ENCODE results near the gene SYT14. TPM values are rescaled to one million over a fixed set of nuclear protein-coding genes. Genes with fewer than 3 reads are reported as not detected.
"Not testable (repeated sequence)": the region's sequence is repeated elsewhere in the genome, so short reads cannot be mapped to it uniquely, and the experiment has no call there.

Gene SYT14
- total RNA-seq, 2 experiments from 2014 or later: not detected

- Mint-ChIP-seq H3K27me3 (peaks cover 21% of the 10 kb centered on the region), H3K9me3 (peaks cover 1% of the 10 kb centered on the region), H3K4me3 (no peak overlapping the region), H3K4me1 (no peaks in the 10 kb centered on the region), H3K36me3 (no peaks in the 10 kb centered on the region), H3K27ac (no peak overlapping the region)
- DNase-seq: no peak
Measured at GRCh38 chr1:210092366-210092765, 154.3 kb downstream of the SYT14 start.

- Mint-ChIP-seq H3K4me1 (no peaks in the 10 kb centered on the region), H3K4me3 (no peak overlapping the region), H3K9me3 (peaks cover 1% of the 10 kb centered on the region), H3K36me3 (no peaks in the 10 kb centered on the region), H3K27me3 (peaks cover 21% of the 10 kb centered on the region), H3K27ac (no peak overlapping the region)
- no peak for DNase-seq
Measured at GRCh38 chr1:210093461-210093860, 155.4 kb downstream of the SYT14 start.

DNA sequence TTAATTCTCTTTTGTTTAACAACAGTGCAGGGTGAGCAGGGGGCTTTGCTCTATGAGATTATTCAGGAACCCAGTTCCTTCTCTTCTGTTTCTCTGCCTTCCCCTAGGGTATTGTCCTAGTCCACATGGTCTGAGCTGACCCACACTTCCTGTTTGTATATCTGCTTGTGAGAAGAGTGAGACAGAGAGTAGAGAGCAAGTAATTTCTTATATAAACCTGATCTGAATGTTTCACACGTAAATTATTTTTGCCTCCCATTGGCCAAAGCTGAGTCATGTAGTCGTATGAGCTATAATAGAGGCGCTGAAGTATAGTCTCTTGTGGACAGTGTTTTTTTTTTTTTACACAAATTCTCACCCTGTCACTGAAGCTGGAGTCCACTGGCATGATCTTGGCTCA is 160.3 kb downstream of the SYT14 start:
- Mint-ChIP-seq H3K36me3 (no peaks in the 10 kb centered on the region), H3K27ac (no peak overlapping the region), H3K27me3 (peaks cover 8% of the 10 kb centered on the region), H3K9me3 (no peaks in the 10 kb centered on the region), H3K4me1 (no peaks in the 10 kb centered on the region), H3K4me3 (no peak overlapping the region)
- DNase-seq: no peak

- no peak overlapping the region for H3K27ac Mint-ChIP-seq
- H3K4me3 Mint-ChIP-seq: no peak overlapping the region
- no peaks in the 10 kb centered on the region for H3K36me3 Mint-ChIP-seq
- no peaks in the 10 kb centered on the region for H3K9me3 Mint-ChIP-seq
- H3K27me3 Mint-ChIP-seq: peaks cover 4% of the 10 kb centered on the region
- DNase-seq: no peak
- H3K4me1 Mint-ChIP-seq: no peaks in the 10 kb centered on the region
Measured at GRCh38 chr1:210099921-210100320, 161.9 kb downstream of the SYT14 start.

DNA sequence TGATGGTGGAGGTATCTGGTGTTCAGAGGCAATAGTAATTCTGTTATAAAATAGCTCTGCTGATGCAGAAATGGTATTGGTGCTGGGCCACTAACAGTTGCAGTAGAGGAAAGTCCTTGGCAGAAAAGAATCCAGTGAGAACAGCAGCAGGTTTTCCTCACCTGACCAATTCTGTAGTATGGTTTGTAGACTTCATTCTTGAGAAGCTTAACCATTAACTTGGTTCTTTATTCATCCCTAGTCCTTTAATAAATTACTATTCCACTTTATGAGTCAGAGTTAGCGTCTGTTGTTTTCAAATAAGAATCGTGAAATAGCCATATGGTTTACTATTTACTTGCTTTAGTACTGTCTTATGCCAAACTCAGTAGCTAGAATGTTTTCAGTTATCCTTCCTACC is 166.1 kb downstream of the SYT14 start:
- H3K36me3 Mint-ChIP-seq: no peaks in the 10 kb centered on the region
- peaks cover 3% of the 10 kb centered on the region for H3K9me3 Mint-ChIP-seq
- no peaks in the 10 kb centered on the region for H3K4me1 Mint-ChIP-seq
- H3K4me3 Mint-ChIP-seq: no peak overlapping the region
- peaks cover 9% of the 10 kb centered on the region for H3K27me3 Mint-ChIP-seq
- no peak overlapping the region for H3K27ac Mint-ChIP-seq
- DNase-seq: no peak

DNA sequence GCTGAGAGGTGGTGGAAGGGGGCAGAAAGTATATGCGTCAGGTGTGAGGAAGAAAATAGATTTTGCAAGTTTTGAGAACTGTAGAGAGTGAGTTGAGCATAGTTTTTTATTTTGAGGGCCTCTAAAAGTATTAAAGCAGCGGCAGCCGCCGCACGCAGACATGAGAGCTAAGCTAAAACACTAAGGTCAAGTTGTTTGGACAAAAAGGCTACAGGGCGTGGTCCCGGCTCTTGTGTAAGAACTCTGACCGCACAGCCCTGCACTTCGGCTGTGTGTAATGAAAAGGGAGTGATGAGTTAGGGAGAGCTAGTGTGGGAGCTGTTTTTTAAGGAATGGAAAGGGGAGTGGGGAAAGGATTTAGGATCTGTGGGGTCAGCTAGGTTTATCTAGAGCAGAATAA is 174.9 kb downstream of the SYT14 start:
- H3K9me3 Mint-ChIP-seq, H3K4me1 Mint-ChIP-seq, H3K27ac Mint-ChIP-seq, H3K27me3 Mint-ChIP-seq, H3K36me3 Mint-ChIP-seq, DNase-seq, H3K4me3 Mint-ChIP-seq: not testable (repeated sequence)

DNA sequence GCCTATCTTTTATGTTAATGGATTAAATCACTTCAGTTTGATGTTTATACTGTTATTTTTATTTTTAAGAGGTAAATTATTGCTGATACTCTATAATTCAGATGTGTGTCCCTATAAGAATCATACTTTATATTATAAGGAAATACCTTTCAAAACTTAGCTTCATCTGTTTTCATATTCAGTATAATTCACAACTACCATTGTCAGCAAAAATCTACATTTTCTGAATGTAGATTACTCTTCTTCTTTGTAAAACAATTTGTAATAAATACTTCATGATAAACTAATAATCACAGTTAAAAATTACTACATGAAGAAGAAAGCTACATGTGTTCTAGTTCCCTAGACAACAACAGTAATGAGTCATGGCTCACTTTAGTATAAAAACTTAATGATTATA is 179.2 kb downstream of the SYT14 start:
- Mint-ChIP-seq H3K36me3 (no peaks in the 10 kb centered on the region), H3K4me3 (no peak overlapping the region), H3K27me3 (no peaks in the 10 kb centered on the region)

GRCh38 chr1:210117681-210118170 is 179.7 kb downstream of the SYT14 start:
- no peaks in the 10 kb centered on the region for H3K36me3 Mint-ChIP-seq
- no peaks in the 10 kb centered on the region for H3K4me1 Mint-ChIP-seq
- DNase-seq: no peak
- H3K4me3 Mint-ChIP-seq: no peak overlapping the region
- H3K27me3 Mint-ChIP-seq: no peaks in the 10 kb centered on the region
- H3K27ac Mint-ChIP-seq: no peak overlapping the region
- no peaks in the 10 kb centered on the region for H3K9me3 Mint-ChIP-seq

More for the DNA sequence above, 179.2 kb downstream of the SYT14 start:
- DNase-seq: no peak
- Mint-ChIP-seq H3K4me1 (no peaks in the 10 kb centered on the region), H3K9me3 (no peaks in the 10 kb centered on the region), H3K27ac (no peak overlapping the region)

GRCh38 chr1:210123383-210123782 is 185.4 kb downstream of the SYT14 start:
- no peaks in the 10 kb centered on the region for H3K36me3 Mint-ChIP-seq
- DNase-seq: no peak
- H3K27ac Mint-ChIP-seq: no peak overlapping the region
- peaks cover 5% of the 10 kb centered on the region for H3K27me3 Mint-ChIP-seq
- no peak overlapping the region for H3K4me3 Mint-ChIP-seq
- no peaks in the 10 kb centered on the region for H3K4me1 Mint-ChIP-seq
- no peaks in the 10 kb centered on the region for H3K9me3 Mint-ChIP-seq

DNA sequence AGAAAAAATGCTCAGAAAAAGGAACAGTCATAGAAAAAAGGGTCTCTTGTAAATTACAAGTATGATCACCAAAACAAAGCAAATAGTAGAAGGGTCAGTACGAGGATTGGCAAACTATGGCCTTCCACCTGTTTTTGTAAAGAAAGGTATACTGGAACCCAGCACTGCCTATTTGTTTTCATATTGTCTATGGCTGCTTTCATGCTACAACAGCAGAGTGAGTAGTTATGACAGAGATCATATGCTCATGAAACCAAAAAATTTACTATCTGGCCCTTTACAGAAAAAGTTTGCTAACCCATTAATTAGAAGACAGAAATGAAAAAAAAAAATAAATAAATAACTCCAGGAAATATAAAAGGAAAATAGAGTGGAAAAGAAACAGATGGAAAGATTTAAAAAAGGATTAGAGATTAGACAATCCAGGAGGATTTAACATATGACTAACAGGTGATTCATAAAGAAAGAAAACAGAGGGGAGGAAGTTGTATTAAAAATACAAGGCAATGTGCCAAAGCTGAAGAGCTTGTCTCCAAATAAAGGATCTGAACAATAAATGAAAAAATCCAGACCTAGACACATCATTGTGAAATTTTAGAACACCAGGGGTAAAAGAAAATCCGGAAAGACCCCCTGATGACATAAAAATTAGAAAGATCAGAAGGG is 186.0 kb downstream of the SYT14 start:
- Mint-ChIP-seq H3K4me3 (no peak overlapping the region), H3K27ac (no peak overlapping the region), H3K27me3 (peaks cover 5% of the 10 kb centered on the region), H3K9me3 (no peaks in the 10 kb centered on the region), H3K4me1 (no peaks in the 10 kb centered on the region), H3K36me3 (no peaks in the 10 kb centered on the region)
- no peak for DNase-seq

- Mint-ChIP-seq H3K27me3 (peaks cover 5% of the 10 kb centered on the region), H3K36me3 (no peaks in the 10 kb centered on the region)
- no peak for DNase-seq
Measured at GRCh38 chr1:210124736-210125135, 186.7 kb downstream of the SYT14 start.

DNA sequence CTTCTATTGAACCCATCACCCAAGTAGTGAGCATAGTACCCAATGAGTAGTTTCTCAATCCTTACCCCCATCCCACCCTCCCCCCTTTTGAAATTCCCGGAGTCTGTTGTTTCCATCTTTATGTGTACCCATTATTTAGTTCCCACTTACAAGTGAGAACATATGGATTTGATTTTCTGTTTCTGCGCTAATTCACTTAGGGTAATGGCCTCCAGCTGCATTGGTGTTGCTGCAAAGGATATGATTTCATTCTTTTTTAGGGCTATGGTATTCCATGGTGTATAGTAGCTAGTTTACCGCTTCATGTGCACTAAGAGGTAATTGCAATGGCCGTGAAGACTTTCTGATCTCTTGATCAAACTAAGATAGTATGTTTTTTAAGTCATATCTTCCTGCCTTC is 187.1 kb downstream of the SYT14 start:
- DNase-seq: no peak
- Mint-ChIP-seq H3K36me3 (no peaks in the 10 kb centered on the region), H3K9me3 (no peaks in the 10 kb centered on the region), H3K4me1 (no peaks in the 10 kb centered on the region), H3K27me3 (peaks cover 5% of the 10 kb centered on the region), H3K4me3 (no peak overlapping the region), H3K27ac (no peak overlapping the region)

More at GRCh38 chr1:210124736-210125135, 186.7 kb downstream of the SYT14 start:
- Mint-ChIP-seq H3K4me1 (no peaks in the 10 kb centered on the region), H3K27ac (no peak overlapping the region), H3K4me3 (no peak overlapping the region), H3K9me3 (no peaks in the 10 kb centered on the region)

DNA sequence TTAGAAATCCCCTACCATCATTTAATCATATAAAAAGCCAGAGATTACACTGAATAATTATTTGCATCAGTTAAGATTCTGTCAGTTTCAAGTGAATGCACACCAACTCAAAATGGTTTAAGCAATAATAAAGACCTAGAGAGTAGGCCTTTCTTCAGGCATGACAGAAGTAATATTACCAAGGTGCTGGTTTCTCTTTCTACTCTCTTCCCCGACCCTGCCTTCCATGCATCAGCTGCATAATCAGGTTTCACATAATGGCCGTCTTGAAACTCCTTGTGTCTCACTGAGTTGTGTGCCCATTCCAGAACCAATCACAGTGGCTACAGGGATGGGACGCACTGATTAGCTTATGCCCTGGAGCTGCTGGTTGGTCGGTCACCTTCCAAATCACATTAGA is 191.1 kb downstream of the SYT14 start:
- Mint-ChIP-seq H3K36me3 (no peaks in the 10 kb centered on the region), H3K9me3 (no peaks in the 10 kb centered on the region)

DNA sequence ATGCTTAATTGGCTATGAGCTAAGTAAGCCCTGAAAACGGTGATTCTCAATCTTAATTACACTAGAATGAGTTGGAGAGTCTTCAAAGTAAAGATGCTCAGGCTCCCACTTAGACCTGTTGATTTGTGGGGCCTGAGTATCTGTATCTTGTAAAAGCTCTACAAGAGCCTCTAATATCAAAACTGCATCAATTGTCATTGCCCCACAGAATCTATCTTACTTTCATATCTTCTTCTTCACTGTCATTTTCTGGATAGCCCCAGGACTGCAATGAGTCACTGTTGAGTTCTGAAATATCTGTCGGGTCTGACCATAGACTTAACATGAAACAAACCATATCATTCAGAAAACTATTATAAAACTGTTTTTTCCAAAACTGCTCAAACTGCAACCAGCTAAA is 191.7 kb downstream of the SYT14 start:
- Mint-ChIP-seq H3K36me3 (no peaks in the 10 kb centered on the region), H3K27me3 (peaks cover 5% of the 10 kb centered on the region), H3K9me3 (no peaks in the 10 kb centered on the region), H3K27ac (no peak overlapping the region), H3K4me3 (no peak overlapping the region), H3K4me1 (no peaks in the 10 kb centered on the region)
- DNase-seq: no peak

More for the DNA sequence above, 191.1 kb downstream of the SYT14 start:
- Mint-ChIP-seq H3K4me3 (no peak overlapping the region), H3K27ac (no peak overlapping the region), H3K4me1 (no peaks in the 10 kb centered on the region), H3K27me3 (peaks cover 5% of the 10 kb centered on the region)
- DNase-seq: no peak

DNA sequence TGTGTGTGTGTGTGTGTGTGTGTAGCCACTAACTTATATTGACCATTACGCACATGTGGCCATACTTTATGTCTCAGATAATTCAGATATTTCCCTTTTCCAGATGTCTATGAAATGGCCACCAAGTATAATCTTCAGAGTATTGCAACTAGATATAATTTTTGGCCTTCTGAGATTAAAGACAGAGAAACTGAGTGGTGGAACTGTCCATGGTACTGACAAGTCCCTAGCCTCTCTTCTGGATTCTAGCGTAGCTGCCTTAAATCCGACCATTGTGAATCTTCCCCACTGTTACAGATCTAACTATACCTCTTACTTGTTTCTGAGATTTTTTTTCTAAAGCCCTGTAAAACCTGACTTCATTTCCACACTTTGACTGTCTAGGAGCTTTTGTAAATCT is 194.6 kb downstream of the SYT14 start:
- H3K9me3 Mint-ChIP-seq: no peaks in the 10 kb centered on the region
- no peak for DNase-seq

GRCh38 chr1:210143465-210144062 is 205.5 kb downstream of the SYT14 start:
- Mint-ChIP-seq H3K9me3 (peaks cover 2% of the 10 kb centered on the region), H3K27ac (no peak overlapping the region), H3K4me1 (no peaks in the 10 kb centered on the region), H3K4me3 (no peak overlapping the region), H3K36me3 (no peaks in the 10 kb centered on the region), H3K27me3 (peaks cover 24% of the 10 kb centered on the region)
- peak; percentile 28 for DNase-seq

More for the DNA sequence above, 194.6 kb downstream of the SYT14 start:
- no peaks in the 10 kb centered on the region for H3K4me1 Mint-ChIP-seq
- H3K4me3 Mint-ChIP-seq: no peak overlapping the region
- H3K36me3 Mint-ChIP-seq: no peaks in the 10 kb centered on the region
- no peak overlapping the region for H3K27ac Mint-ChIP-seq
- H3K27me3 Mint-ChIP-seq: peaks cover 5% of the 10 kb centered on the region
